ENCODE results near the gene KRT16. TPM values are rescaled to one million over a fixed set of nuclear protein-coding genes. Genes with fewer than 3 reads are reported as not detected.

KRT16 gene
- total RNA-seq, 2 experiments from 2014 or later: not detected

- Histone ChIP-seq H3K4me1 (ENCODE audit: insufficient read depth, low read length) (peaks cover 15% of the 10 kb centered on the region), H3K4me3 (ENCODE audit: low read length) (no peak overlapping the region), H3K27ac (ENCODE audit: low read depth in 1 of 2, low read length in 2 of 2) (no peak overlapping the region), H3K36me3 (ENCODE audit: insufficient read depth, low read length) (no peaks in the 10 kb centered on the region), H3K9me3 (ENCODE audit: control insufficient read depth in 1 of 2, insufficient read depth in 1 of 2, low read length in 2 of 2) (no peaks in the 10 kb centered on the region), H3K27me3 (ENCODE audit: control insufficient read depth in 1 of 2, insufficient read depth in 2 of 2, low read length in 2 of 2) (no peaks in the 10 kb centered on the region)
- ATAC-seq (ENCODE audit: poor library complexity) (no peak), DNase-seq (no peak)
- TF ChIP-seq CTCF (IDR thresholded peaks at IDR 0.05): no peak
- intact Hi-C loops (cut with DNase I, micrococcal nuclease): no loop called here
- no peak overlapping the region for H3K27ac Mint-ChIP-seq
- H3K4me3 Mint-ChIP-seq: no peak overlapping the region
- no peaks in the 10 kb centered on the region for H3K27me3 Mint-ChIP-seq
- H3K4me1 Mint-ChIP-seq (ENCODE audit: low read depth): peaks cover 12% of the 10 kb centered on the region
- H3K36me3 Mint-ChIP-seq (ENCODE audit: low read depth): no peaks in the 10 kb centered on the region
- ChIA-PET CTCF (interaction anchor here (5.3 to 7.7 kb wide), 2 partner anchors 10 to 15 kb away, joined by 65 to 110 read pairs; no protein-coding TSS in a partner anchor), POLR2A (interaction anchor here (0.7 kb wide), 1 partner anchor 80 kb away, joined by 3 read pairs; the partner anchor contains the start of gene KRT9)
- no peaks in the 10 kb centered on the region for H3K9me3 Mint-ChIP-seq
Measured at GRCh38 chr17:41651625-41652460, 39.3 kb upstream of the KRT16 start.

- H3K4me1 ChIP-seq (ENCODE audit: insufficient read depth, low read length): peaks cover 15% of the 10 kb centered on the region
- no peak for TF ChIP-seq CTCF (IDR thresholded peaks at IDR 0.05)
- DNase-seq (no peak), ATAC-seq (ENCODE audit: poor library complexity) (no peak)
- ChIA-PET POLR2A (interaction anchor here (0.7 kb wide), 1 partner anchor 79 kb away, joined by 3 read pairs; the partner anchor contains the start of gene KRT9), CTCF (interaction anchor here (5.3 to 7.7 kb wide), 2 partner anchors 10 to 16 kb away, joined by 65 to 110 read pairs; no protein-coding TSS in a partner anchor)
- no peak overlapping the region for H3K4me3 ChIP-seq (ENCODE audit: low read length)
- H3K9me3 Mint-ChIP-seq: no peaks in the 10 kb centered on the region
- no peaks in the 10 kb centered on the region for H3K27me3 ChIP-seq (ENCODE audit: control insufficient read depth in 1 of 2, insufficient read depth in 2 of 2, low read length in 2 of 2)
- H3K4me3 Mint-ChIP-seq: no peak overlapping the region
- H3K4me1 Mint-ChIP-seq (ENCODE audit: low read depth): peaks cover 12% of the 10 kb centered on the region
- no peak overlapping the region for H3K27ac Mint-ChIP-seq
- intact Hi-C loops (cut with DNase I, micrococcal nuclease): no loop called here
- H3K36me3 ChIP-seq (ENCODE audit: insufficient read depth, low read length): no peaks in the 10 kb centered on the region
- no peaks in the 10 kb centered on the region for H3K36me3 Mint-ChIP-seq (ENCODE audit: low read depth)
- no peak overlapping the region for H3K27ac ChIP-seq (ENCODE audit: low read depth in 1 of 2, low read length in 2 of 2)
- H3K9me3 ChIP-seq (ENCODE audit: control insufficient read depth in 1 of 2, insufficient read depth in 1 of 2, low read length in 2 of 2): no peaks in the 10 kb centered on the region
- H3K27me3 Mint-ChIP-seq: no peaks in the 10 kb centered on the region
Measured at GRCh38 chr17:41650794-41651624, 38.4 kb upstream of the KRT16 start.

DNA sequence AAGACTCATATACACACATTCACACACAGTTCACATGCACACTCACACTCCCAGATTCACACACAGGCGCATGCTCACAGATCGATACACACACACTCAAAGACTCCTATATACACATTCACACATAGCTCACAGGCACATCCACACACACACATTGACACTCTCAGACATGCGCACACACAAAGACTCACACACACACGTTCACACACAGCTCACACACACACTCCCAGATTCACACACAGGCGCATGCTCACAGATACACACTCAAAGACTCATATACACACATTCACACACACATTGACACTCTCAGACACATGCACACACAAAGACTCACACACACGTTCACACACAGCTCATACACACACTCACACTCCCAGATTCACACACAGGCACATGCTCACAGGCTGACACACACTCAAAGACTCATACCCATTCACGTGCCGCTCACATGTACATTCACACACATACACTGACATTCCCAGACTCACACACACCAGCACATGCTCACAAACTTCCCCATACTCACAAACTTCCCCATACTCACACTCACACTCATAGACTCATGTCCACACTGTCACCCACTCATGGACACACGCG is 37.5 kb upstream of the KRT16 start:
- intact Hi-C loops (cut with DNase I, micrococcal nuclease): loop anchor here (5.0 kb wide), 3 partner anchors 328 to 848 kb away; no protein-coding TSS in a partner anchor
- CTCF ChIA-PET: interaction anchor here (0.9 to 7.7 kb wide), 5 partner anchors 11 to 847 kb away, joined by 3 to 110 read pairs (median 16); no protein-coding TSS in a partner anchor
- H3K4me3 Mint-ChIP-seq: no peak overlapping the region

More for the DNA sequence above, 37.5 kb upstream of the KRT16 start:
- DNase-seq: no peak
- Histone ChIP-seq H3K36me3 (ENCODE audit: insufficient read depth, low read length) (no peaks in the 10 kb centered on the region), H3K4me3 (ENCODE audit: low read length) (no peak overlapping the region), H3K9me3 (ENCODE audit: control insufficient read depth in 1 of 2, insufficient read depth in 1 of 2, low read length in 2 of 2) (no peaks in the 10 kb centered on the region), H3K4me1 (ENCODE audit: insufficient read depth, low read length) (peaks cover 15% of the 10 kb centered on the region), H3K27me3 (ENCODE audit: control insufficient read depth in 1 of 2, insufficient read depth in 2 of 2, low read length in 2 of 2) (no peaks in the 10 kb centered on the region), H3K27ac (ENCODE audit: low read depth in 1 of 2, low read length in 2 of 2) (no peak overlapping the region)
- Mint-ChIP-seq H3K27ac (no peak overlapping the region), H3K4me1 (ENCODE audit: low read depth) (peaks cover 12% of the 10 kb centered on the region), H3K36me3 (ENCODE audit: low read depth) (no peaks in the 10 kb centered on the region), H3K9me3 (no peaks in the 10 kb centered on the region), H3K27me3 (no peaks in the 10 kb centered on the region)
- no peak for ATAC-seq (ENCODE audit: poor library complexity)
- TF ChIP-seq CTCF (IDR thresholded peaks at IDR 0.05): no peak
- POLR2A ChIA-PET: interaction anchor here (3.0 kb wide), 1 partner anchor 16 kb away, joined by 35 read pairs; no protein-coding TSS in a partner anchor

Data from CD4-positive, alpha-beta T cell (primary cell).